Uterus (tissue), 4 donors: ENCODE measurements around the gene GRIK1. TPM values are rescaled to one million over a fixed set of nuclear protein-coding genes. Genes with fewer than 3 reads are reported as not detected.

ENCODE experiments used
- DNase-seq, 2 donors: peaks; one replicate each; pipeline ENCODE4 v3.0.0-alpha.2; 2019 to 2020
- H3K27ac ChIP-seq, 2 donors: fragments of 200-600 bp; sonication (generic); 1 replicate in 1 of 2; 2 replicates in 1 of 2; pipeline ENCODE4 v1.5.1; 2016 to 2018
- H3K27me3 ChIP-seq, 2 donors: fragments of 200-600 bp; sonication (generic); one replicate each; pipeline ENCODE4 v1.5.1; 2018 to 2019; ENCODE audit warnings: control low read depth in 1 of 2
- H3K36me3 ChIP-seq, 2 donors: fragments of 200-600 bp; sonication (generic); one replicate each; pipeline ENCODE4 v1.5.1; 2019; ENCODE audit warnings: control low read depth in 1 of 2
- H3K4me1 ChIP-seq, 2 donors: fragments of 200-600 bp; sonication (generic); one replicate each; pipeline ENCODE4 v1.5.1; 2018 to 2019; ENCODE audit warnings: control low read depth in 1 of 2
- H3K4me3 ChIP-seq, 2 donors: fragments of 200-600 bp; sonication (generic); 1 replicate in 1 of 2; 2 replicates in 1 of 2; pipeline ENCODE4 v1.5.1; 2018 to 2019; ENCODE audit warnings: mild to moderate bottlenecking in 1 of 2
- H3K9me3 ChIP-seq, 2 donors: fragments of 200-600 bp; sonication (generic); one replicate each; pipeline ENCODE4 v1.5.1; 2019; ENCODE audit warnings: control low read depth in 1 of 2
- CTCF ChIP-seq, 4 experiments: fragments of 200-600 bp in 2 of 4; fragments of 450-650 bp in 2 of 4; sonication (generic) in 2 of 4; IDR thresholded peaks; one replicate each; pipeline ENCODE4 v1.5.1; 2016 to 2019; ENCODE audit warnings: antibody characterized with exemption in 4 of 4, mild to moderate bottlenecking in 2 of 4, moderate library complexity in 1 of 4
- POLR2A ChIP-seq, 2 donors: fragments of 450-650 bp; IDR thresholded peaks; one replicate each; pipeline ENCODE4 v1.6.1; 2016; ENCODE audit warnings: antibody characterized with exemption in 2 of 2, mild to moderate bottlenecking in 1 of 2, moderate library complexity in 1 of 2
- intact Hi-C: fragments of 100-400 bp; cut with DNase I; formaldehyde crosslinking; loops from one replicate; pipeline ENCODE4 v1.15.1; 2023; ENCODE audit warnings: low total_unique reads
- total RNA-seq, 4 donors: library from RNA; depleted of rRNA in 3 of 4; stranded (reverse); fragments of >200 nt in 3 of 4; gene quantifications; one replicate each; pipeline versions ENCODE4 v1.1.0 to v1.2.4, GENCODE V29; 2014 to 2023
- donor health status: DM: yes; HTN: yes; CAD: no.

GRIK1 gene
- total RNA-seq, 4 donors from 2014 or later: 0.12 to 4.1 TPM; not detected in 2

DNA sequence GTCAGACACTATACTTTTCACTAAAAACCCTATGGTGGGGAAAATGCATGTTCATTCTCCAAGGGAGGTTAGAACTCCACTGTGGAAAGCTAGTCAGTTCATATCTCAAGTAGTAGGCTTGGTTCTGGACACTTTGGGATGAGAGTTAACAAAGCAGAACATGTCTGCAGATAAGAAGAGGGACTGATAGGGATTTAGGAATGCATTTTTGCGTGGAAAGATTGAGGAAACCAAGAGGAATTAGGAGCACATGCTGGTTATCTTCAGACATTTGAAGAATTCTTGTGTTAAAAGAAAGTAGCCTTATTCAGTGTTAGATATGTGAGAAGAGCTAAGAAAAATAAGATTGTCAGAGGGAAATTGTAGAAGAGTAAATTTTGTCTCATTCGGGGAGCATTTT is 1.2 kb upstream of the GRIK1 start:
- TF ChIP-seq POLR2A (IDR thresholded peaks at IDR 0.05) (no peak), CTCF (IDR thresholded peaks at IDR 0.05) (no peak)
- H3K9me3 ChIP-seq: no peaks in the 10 kb centered on the region
- intact Hi-C loops: no loop called here
- peaks cover 0 to 10% of the 10 kb centered on the region in 2 donors for H3K27me3 ChIP-seq
- no peak overlapping the region for H3K27ac ChIP-seq
- no peak overlapping the region for H3K4me3 ChIP-seq
- no peaks in the 10 kb centered on the region for H3K36me3 ChIP-seq
- no peaks in the 10 kb centered on the region for H3K4me1 ChIP-seq
- no peak for DNase-seq

DNA sequence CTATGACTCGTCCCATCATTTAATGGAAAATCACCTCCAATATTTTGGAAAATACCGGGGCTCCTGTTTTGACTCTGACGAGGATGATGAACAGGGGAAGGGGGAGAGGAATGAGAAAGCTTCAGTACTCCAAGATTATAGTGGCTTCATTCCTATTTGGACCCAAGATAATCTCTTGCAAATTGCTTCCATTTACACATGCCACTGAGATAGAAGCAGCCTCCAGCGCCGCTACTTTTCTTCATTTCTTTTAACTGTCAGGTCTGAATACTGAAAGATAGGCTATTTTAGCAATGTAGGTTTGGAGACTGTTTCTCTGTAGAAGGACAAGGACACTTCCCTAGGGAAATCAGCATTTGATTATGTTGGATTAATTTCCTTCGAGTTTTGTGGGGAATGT is 565 bp upstream of the GRIK1 start:
- H3K4me3 ChIP-seq: no peak overlapping the region
- DNase-seq: no peak
- H3K36me3 ChIP-seq: no peaks in the 10 kb centered on the region
- no peaks in the 10 kb centered on the region for H3K4me1 ChIP-seq
- H3K27me3 ChIP-seq: peaks cover 0 to 10% of the 10 kb centered on the region in 2 donors
- no peaks in the 10 kb centered on the region for H3K9me3 ChIP-seq
- no peak for TF ChIP-seq CTCF (IDR thresholded peaks at IDR 0.05)
- no peak for TF ChIP-seq POLR2A (IDR thresholded peaks at IDR 0.05)
- no peak overlapping the region for H3K27ac ChIP-seq
- intact Hi-C loops: no loop called here

GRCh38 chr21:29939104-29939923 is 482 bp downstream of the GRIK1 start:
- intact Hi-C loops: no loop called here
- TF ChIP-seq POLR2A (IDR thresholded peaks at IDR 0.05): no peak
- TF ChIP-seq CTCF (IDR thresholded peaks at IDR 0.05): no peak
- Histone ChIP-seq H3K4me3 (no peak overlapping the region), H3K9me3 (no peaks in the 10 kb centered on the region), H3K4me1 (no peaks in the 10 kb centered on the region), H3K27me3 (peaks cover 0 to 10% of the 10 kb centered on the region in 2 donors), H3K36me3 (no peaks in the 10 kb centered on the region), H3K27ac (no peak overlapping the region)
- DNase-seq: no peak

- peaks cover 0 to 10% of the 10 kb centered on the region in 2 donors for H3K27me3 ChIP-seq
- no peak overlapping the region for H3K27ac ChIP-seq
- no peak for TF ChIP-seq POLR2A (IDR thresholded peaks at IDR 0.05)
- TF ChIP-seq CTCF (IDR thresholded peaks at IDR 0.05): no peak
- no peak for DNase-seq
- no peaks in the 10 kb centered on the region for H3K36me3 ChIP-seq
- H3K4me1 ChIP-seq: no peaks in the 10 kb centered on the region
- no peak overlapping the region for H3K4me3 ChIP-seq
- intact Hi-C loops: no loop called here
- no peaks in the 10 kb centered on the region for H3K9me3 ChIP-seq
These were observed 1.1 kb downstream of the GRIK1 start for GRCh38 chr21:29938776-29939103.

GRCh38 chr21:29933088-29933487 is 6.7 kb downstream of the GRIK1 start:
- Histone ChIP-seq H3K4me3 (no peak overlapping the region), H3K36me3 (no peaks in the 10 kb centered on the region), H3K27me3 (peaks cover 0 to 1% of the 10 kb centered on the region in 2 donors), H3K4me1 (no peaks in the 10 kb centered on the region), H3K9me3 (no peaks in the 10 kb centered on the region), H3K27ac (no peak overlapping the region)
- no peak for DNase-seq
- intact Hi-C loops: no loop called here
- TF ChIP-seq CTCF (IDR thresholded peaks at IDR 0.05): no peak
- TF ChIP-seq POLR2A (IDR thresholded peaks at IDR 0.05): no peak
